GM12878 (cell line): ENCODE results near the gene PKHD1. TPM values are rescaled to one million over a fixed set of nuclear protein-coding genes. Genes with fewer than 3 reads are reported as not detected.

Experiments
- ATAC-seq: fragments of 200-7000 bp; cut with Tn5 transposase; 3 replicates; pipeline ENCODE4 v1.9.1; 2020; ENCODE audit warnings: mild to moderate bottlenecking, moderate library complexity
- BruUV-seq: library from RNA; stranded (reverse); fragments of 400-500 nt; replicated peaks from 2 replicates; lab custom pipeline; 2021; lab: Mats Ljungman, UMichigan
- CTCF ChIA-PET: fragments of 300-600 bp; sonication (Branson Sonifier 250); formaldehyde crosslinking; extraction: SDS; loops from one replicate; lab custom pipeline; 2021; ENCODE audit warnings: inconsistent platforms; lab: Yijun Ruan, JAX
- POLR2A ChIA-PET: fragments of 350-600 bp; formaldehyde crosslinking; extraction: SDS; loops from one replicate; lab custom pipeline; 2021; ENCODE audit warnings: inconsistent platforms; lab: Charles Lee
- RAD21 ChIA-PET: fragments of 300-600 bp; sonication (Branson Sonifier 250); formaldehyde crosslinking; loops from one replicate; lab custom pipeline; 2023; ENCODE audit warnings: antibody characterized with exemption; ENCODE audit not compliant: unreplicated experiment; lab: Charles Lee
- SMC1A ChIA-PET: fragments of 300-600 bp; sonication (Branson Sonifier 250); formaldehyde crosslinking; loops from one replicate; lab custom pipeline; 2023; ENCODE audit not compliant: unreplicated experiment, uncharacterized antibody; lab: Charles Lee
- DNase-seq: peaks from one replicate; pipeline ENCODE4 v3.0.0-alpha.2; 2011; ENCODE audit warnings: low read depth, low spot score
- FAIRE-seq: peaks from 3 replicates; lab custom pipeline; 2011; peaks lifted over from hg19 to GRCh38; lab: Jason Lieb, UNC
- H2AFZ ChIP-seq: 2 replicates; pipeline ENCODE4 v1.6.0; 2011; ENCODE audit warnings: low read depth, low read length, control low read depth; ENCODE audit not compliant: control insufficient read depth
- H3K27ac ChIP-seq: 2 replicates; pipeline ENCODE4 v1.5.1; 2011; ENCODE audit warnings: control low read depth; ENCODE audit not compliant: control insufficient read depth, insufficient read depth
- H3K27me3 ChIP-seq, 2 experiments: replicated peaks in 1 of 2; 2 replicates each; pipeline versions ENCODE4 v1.6.0 to v1.6.1; 2011; ENCODE audit warnings: low read length in 1 of 2; ENCODE audit not compliant: control insufficient read depth in 2 of 2, insufficient read depth in 2 of 2
- H3K36me3 ChIP-seq, 2 experiments: 2 replicates each; pipeline ENCODE4 v1.5.1; 2011; ENCODE audit warnings: low read length in 1 of 2; ENCODE audit not compliant: control insufficient read depth in 2 of 2, insufficient read depth in 2 of 2
- H3K4me1 ChIP-seq: 2 replicates; pipeline ENCODE4 v1.6.1; 2011; ENCODE audit warnings: mild to moderate bottlenecking, low read length, moderate library complexity, mixed read lengths; ENCODE audit not compliant: control insufficient read depth, insufficient read depth
- H3K4me2 ChIP-seq: 2 replicates; pipeline ENCODE4 v1.6.0; 2011; ENCODE audit warnings: control low read depth; ENCODE audit not compliant: control insufficient read depth, insufficient read depth
- H3K4me3 ChIP-seq: fragments of 200-600 bp; sonication (generic); 2 replicates; pipeline ENCODE4 v1.5.1; 2016
- H3K79me2 ChIP-seq: 2 replicates; pipeline ENCODE4 v1.6.0; 2011; ENCODE audit warnings: low read length; ENCODE audit not compliant: control insufficient read depth, insufficient read depth
- H3K9ac ChIP-seq: 2 replicates; pipeline ENCODE4 v1.8.0; 2011; ENCODE audit warnings: low read length, control low read depth, mixed read lengths; ENCODE audit not compliant: control insufficient read depth, insufficient read depth
- H3K9me3 ChIP-seq: replicated peaks from 3 replicates; pipeline ENCODE4 v1.5.1; 2011; ENCODE audit warnings: mild to moderate bottlenecking, low read length; ENCODE audit not compliant: control insufficient read depth, insufficient read depth
- H4K20me1 ChIP-seq: 2 replicates; pipeline ENCODE4 v1.6.0; 2011; ENCODE audit not compliant: control insufficient read depth, insufficient read depth
- ASH2L ChIP-seq: fragments of 300-600, 200-600 bp; sonication (generic); IDR thresholded peaks from 2 replicates; pipeline ENCODE4 v1.6.1; 2017; ENCODE audit warnings: low read depth, mild to moderate bottlenecking, borderline replicate concordance
- CEBPB ChIP-seq, 2 experiments: fragments of 150-350 bp in 1 of 2; IDR thresholded peaks; 2 replicates each; pipeline ENCODE4 v1.6.1; 2012 to 2014; ENCODE audit warnings: low read depth in 2 of 2, low read length in 2 of 2, borderline replicate concordance in 1 of 2, inconsistent platforms in 1 of 2
- MYB ChIP-seq: fragments of 150-350 bp; IDR thresholded peaks from 2 replicates; pipeline ENCODE4 v1.6.1; 2014; ENCODE audit warnings: mild to moderate bottlenecking, low read depth, low read length, borderline replicate concordance
- NFYB ChIP-seq: IDR thresholded peaks from 2 replicates; pipeline ENCODE4 v1.6.1; 2011; ENCODE audit warnings: low read depth, mild to moderate bottlenecking, low read length, improper control_type of control experiment, moderate library complexity; ENCODE audit not compliant: insufficient read depth
- RAD51 ChIP-seq: fragments of 450-650 bp; IDR thresholded peaks from 2 replicates; pipeline ENCODE4 v1.6.1; 2016; ENCODE audit warnings: moderate library complexity, mild to moderate bottlenecking, inconsistent platforms
- RB1 ChIP-seq: fragments of 450-650 bp; formaldehyde crosslinking; IDR thresholded peaks from 2 replicates; pipeline ENCODE4 v1.6.1; 2017; ENCODE audit warnings: mild to moderate bottlenecking, borderline replicate concordance
- RFX5 ChIP-seq: IDR thresholded peaks from 2 replicates; pipeline ENCODE4 v1.6.1; 2011; ENCODE audit warnings: low read depth, low read length, improper control_type of control experiment
- RUNX3 ChIP-seq: IDR thresholded peaks from 2 replicates; pipeline ENCODE4 v1.6.1; 2012; ENCODE audit warnings: low read length, inconsistent platforms
- SIX5 ChIP-seq: IDR thresholded peaks from 2 replicates; pipeline ENCODE4 v1.6.1; 2011; ENCODE audit warnings: mild to moderate bottlenecking, low read depth, low read length, moderate library complexity; ENCODE audit not compliant: severe bottlenecking
- SREBF1 ChIP-seq: IDR thresholded peaks from 2 replicates; pipeline ENCODE4 v1.6.1; 2012; ENCODE audit warnings: mild to moderate bottlenecking, low read length
- SUPT20H ChIP-seq: IDR thresholded peaks from 2 replicates; pipeline ENCODE4 v1.6.1; 2011; ENCODE audit warnings: low read depth, mild to moderate bottlenecking, low read length, moderate library complexity, borderline replicate concordance; ENCODE audit not compliant: control insufficient read depth
- WRNIP1 ChIP-seq: IDR thresholded peaks from 2 replicates; pipeline ENCODE4 v1.6.1; 2011; ENCODE audit warnings: low read depth, low read length, improper control_type of control experiment, borderline replicate concordance
- YY1 ChIP-seq: IDR thresholded peaks from 2 replicates; pipeline ENCODE4 v1.6.1; 2011; ENCODE audit warnings: low read depth, mild to moderate bottlenecking, low read length
- WGBS: methylation state at CpG from one replicate; pipeline ENCODE4 v1.1.6; 2016; ENCODE audit warnings: low lambda C conversion rate; ENCODE audit not compliant: insufficient replicate concordance, insufficient coverage; ENCODE audit errors: missing lambda C conversion rate; 5-methylcytosine and 5-hydroxymethylcytosine counted together
- in situ Hi-C: fragments of 300-500 bp; cut with MboI; formaldehyde crosslinking; loops from 9 replicates; pipeline ENCODE4 v1.14.3; 2018; ENCODE audit warnings: mixed read lengths
- intact Hi-C: fragments of 100-400 bp; cut with micrococcal nuclease; formaldehyde crosslinking; loops from one replicate; pipeline ENCODE4 v1.14.2; 2022; ENCODE audit not compliant: unreplicated experiment
- polyA plus RNA-seq, 11 experiments: library from polyadenylated mRNA; depleted of rRNA in 4 of 11; unstranded in 6 of 11; stranded (reverse) in 5 of 11; fragments of >200 nt; fragmentation: Nextera tagmentation in 4 of 11; fragmentation: Illumina TruSeq in 1 of 11; extraction: Ambion mirVana in 4 of 11; extraction: Trizol in 1 of 11; gene quantifications; 1 replicate in 1 of 11; 2 replicates in 10 of 11; pipeline versions ENCODE4 v1.2.1 to v1.2.3, GENCODE V29; 2011 to 2016; ENCODE audit warnings: inconsistent platforms in 2 of 11, missing spikeins in 2 of 11, low read depth in 1 of 11
- total RNA-seq, 4 experiments: library from RNA; depleted of rRNA in 3 of 4; stranded (reverse); fragments of >200 nt in 3 of 4; fragmentation: Illumina TruSeq in 1 of 4; extraction: Trizol in 1 of 4; gene quantifications; 2 replicates each; pipeline versions ENCODE4 v1.2.1 to v1.2.3, GENCODE V29; 2013 to 2021
- TF ChIP-seq, protein P1 (sequence below): IDR thresholded peaks from 2 replicates; pipeline ENCODE4 v1.6.1; 2012; ENCODE audit warnings: improper control_type of control experiment, low read depth, low read length; ENCODE audit not compliant: insufficient replicate concordance

PKHD1 gene
- total and polyA plus RNA-seq, 10 of the 15 experiments (the other 5 are each of a cell fraction or from before 2014, with no cell fraction given): under 0.01 to 0.90 (median 0.02) TPM; not detected in 1

- H2AFZ ChIP-seq: no peak overlapping the region
- no peaks in the 10 kb centered on the region for H3K36me3 ChIP-seq
- no peak overlapping the region for H3K27ac ChIP-seq
- BruUV-seq: no TSS peak
- H3K9ac ChIP-seq: no peak overlapping the region
- no peak overlapping the region for H3K4me3 ChIP-seq
- no peak for TF ChIP-seq RAD51
- TF ChIP-seq MYB: no peak
- no peak for TF ChIP-seq SUPT20H
- no peak for TF ChIP-seq RUNX3
- TF ChIP-seq RFX5: no peak
- TF ChIP-seq CEBPB (IDR thresholded peaks at IDR 0.05; ENCODE audit: borderline replicate concordance in 1 of 2, low read depth in 2 of 2, low read length in 2 of 2): no peak
- TF ChIP-seq SIX5: no peak
- no peak for TF ChIP-seq NFYB
- TF ChIP-seq SREBF1: no peak
- no peak for TF ChIP-seq YY1
- TF ChIP-seq WRNIP1: no peak
- TF ChIP-seq, protein P1, sequence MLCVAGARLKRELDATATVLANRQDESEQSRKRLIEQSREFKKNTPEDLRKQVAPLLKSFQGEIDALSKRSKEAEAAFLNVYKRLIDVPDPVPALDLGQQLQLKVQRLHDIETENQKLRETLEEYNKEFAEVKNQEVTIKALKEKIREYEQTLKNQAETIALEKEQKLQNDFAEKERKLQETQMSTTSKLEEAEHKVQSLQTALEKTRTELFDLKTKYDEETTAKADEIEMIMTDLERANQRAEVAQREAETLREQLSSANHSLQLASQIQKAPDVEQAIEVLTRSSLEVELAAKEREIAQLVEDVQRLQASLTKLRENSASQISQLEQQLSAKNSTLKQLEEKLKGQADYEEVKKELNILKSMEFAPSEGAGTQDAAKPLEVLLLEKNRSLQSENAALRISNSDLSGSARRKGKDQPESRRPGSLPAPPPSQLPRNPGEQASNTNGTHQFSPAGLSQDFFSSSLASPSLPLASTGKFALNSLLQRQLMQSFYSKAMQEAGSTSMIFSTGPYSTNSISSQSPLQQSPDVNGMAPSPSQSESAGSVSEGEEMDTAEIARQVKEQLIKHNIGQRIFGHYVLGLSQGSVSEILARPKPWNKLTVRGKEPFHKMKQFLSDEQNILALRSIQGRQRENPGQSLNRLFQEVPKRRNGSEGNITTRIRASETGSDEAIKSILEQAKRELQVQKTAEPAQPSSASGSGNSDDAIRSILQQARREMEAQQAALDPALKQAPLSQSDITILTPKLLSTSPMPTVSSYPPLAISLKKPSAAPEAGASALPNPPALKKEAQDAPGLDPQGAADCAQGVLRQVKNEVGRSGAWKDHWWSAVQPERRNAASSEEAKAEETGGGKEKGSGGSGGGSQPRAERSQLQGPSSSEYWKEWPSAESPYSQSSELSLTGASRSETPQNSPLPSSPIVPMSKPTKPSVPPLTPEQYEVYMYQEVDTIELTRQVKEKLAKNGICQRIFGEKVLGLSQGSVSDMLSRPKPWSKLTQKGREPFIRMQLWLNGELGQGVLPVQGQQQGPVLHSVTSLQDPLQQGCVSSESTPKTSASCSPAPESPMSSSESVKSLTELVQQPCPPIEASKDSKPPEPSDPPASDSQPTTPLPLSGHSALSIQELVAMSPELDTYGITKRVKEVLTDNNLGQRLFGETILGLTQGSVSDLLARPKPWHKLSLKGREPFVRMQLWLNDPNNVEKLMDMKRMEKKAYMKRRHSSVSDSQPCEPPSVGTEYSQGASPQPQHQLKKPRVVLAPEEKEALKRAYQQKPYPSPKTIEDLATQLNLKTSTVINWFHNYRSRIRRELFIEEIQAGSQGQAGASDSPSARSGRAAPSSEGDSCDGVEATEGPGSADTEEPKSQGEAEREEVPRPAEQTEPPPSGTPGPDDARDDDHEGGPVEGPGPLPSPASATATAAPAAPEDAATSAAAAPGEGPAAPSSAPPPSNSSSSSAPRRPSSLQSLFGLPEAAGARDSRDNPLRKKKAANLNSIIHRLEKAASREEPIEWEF: no peak
- no peak for TF ChIP-seq RB1
- TF ChIP-seq ASH2L: no peak
- H3K79me2 ChIP-seq: no peaks in the 10 kb centered on the region
- intact Hi-C loops (no loop called here), in situ Hi-C loops (no loop called here)
- DNase-seq: no peak
- SMC1A ChIA-PET: no interaction called here
- CTCF ChIA-PET: no interaction called here
- FAIRE-seq: no peak
- POLR2A ChIA-PET: no interaction called here
- ATAC-seq: no peak
- H4K20me1 ChIP-seq: no peaks in the 10 kb centered on the region
- RAD21 ChIA-PET: no interaction called here
- no peaks in the 10 kb centered on the region for H3K4me1 ChIP-seq
- 1% methylated on average over 3 of the region's 3 CpGs for WGBS
- H3K9me3 ChIP-seq: no peaks in the 10 kb centered on the region
- H3K27me3 ChIP-seq: no peaks in the 10 kb centered on the region; a peak in 1 of 4 replicates
- H3K4me2 ChIP-seq: no peak overlapping the region
These were observed 473.9 kb downstream of the PKHD1 start for GRCh38 chr6:51613558-51613957.
